ENCODE measurements around the gene RNPS1.
"Not testable (repeated sequence)": the region's sequence is repeated elsewhere in the genome, so short reads cannot be mapped to it uniquely, and the experiment has no call there.

Gene RNPS1

GRCh38 chr16:2270588-2271470, 2.9 kb upstream of the RNPS1 start:
- no peak overlapping the region for H3K4me3 ChIP-seq (ENCODE audit: severe bottlenecking)
- H3K4me1 ChIP-seq (ENCODE audit: insufficient read depth, poor library complexity, severe bottlenecking): peaks cover 6% of the 10 kb centered on the region
- ATAC-seq (ENCODE audit: low read depth): no peak
- H3K27me3 ChIP-seq (ENCODE audit: insufficient read depth, poor library complexity, severe bottlenecking): no peaks in the 10 kb centered on the region
- H3K36me3 ChIP-seq (ENCODE audit: low read depth): peaks cover 11% of the 10 kb centered on the region
- no peaks in the 10 kb centered on the region for H3K9me3 ChIP-seq (ENCODE audit: severe bottlenecking)
- no peak overlapping the region for H3K27ac ChIP-seq (ENCODE audit: poor library complexity, severe bottlenecking)
- no peak for TF ChIP-seq CTCF (IDR thresholded peaks at IDR 0.05; ENCODE audit: poor library complexity, severe bottlenecking)
- no peak for DNase-seq (ENCODE audit: low spot score)

GRCh38 chr16:2270070-2270462, 2.1 kb upstream of the RNPS1 start:
- TF ChIP-seq CTCF (IDR thresholded peaks at IDR 0.05; ENCODE audit: poor library complexity, severe bottlenecking): no peak
- Histone ChIP-seq H3K4me1 (ENCODE audit: insufficient read depth, poor library complexity, severe bottlenecking) (peaks cover 6% of the 10 kb centered on the region), H3K27ac (ENCODE audit: poor library complexity, severe bottlenecking) (no peak overlapping the region), H3K27me3 (ENCODE audit: insufficient read depth, poor library complexity, severe bottlenecking) (no peaks in the 10 kb centered on the region), H3K9me3 (ENCODE audit: severe bottlenecking) (no peaks in the 10 kb centered on the region), H3K36me3 (ENCODE audit: low read depth) (peaks cover 18% of the 10 kb centered on the region), H3K4me3 (ENCODE audit: severe bottlenecking) (no peak overlapping the region)
- no peak for ATAC-seq (ENCODE audit: low read depth)
- DNase-seq (ENCODE audit: low spot score): no peak

GRCh38 chr16:2267505-2267912, 417 bp downstream of the RNPS1 start:
- not testable (repeated sequence) for H3K4me1 ChIP-seq (ENCODE audit: insufficient read depth, poor library complexity, severe bottlenecking); DNase-seq (ENCODE audit: low spot score); H3K9me3 ChIP-seq (ENCODE audit: severe bottlenecking); H3K27me3 ChIP-seq (ENCODE audit: insufficient read depth, poor library complexity, severe bottlenecking)
- ATAC-seq (ENCODE audit: low read depth): peak; percentile 59
- peak overlapping the region; percentile 83 for H3K27ac ChIP-seq (ENCODE audit: poor library complexity, severe bottlenecking)
- peaks cover 44% of the 10 kb centered on the region for H3K36me3 ChIP-seq (ENCODE audit: low read depth)
- H3K4me3 ChIP-seq (ENCODE audit: severe bottlenecking): peak overlapping the region; percentile 63

DNA sequence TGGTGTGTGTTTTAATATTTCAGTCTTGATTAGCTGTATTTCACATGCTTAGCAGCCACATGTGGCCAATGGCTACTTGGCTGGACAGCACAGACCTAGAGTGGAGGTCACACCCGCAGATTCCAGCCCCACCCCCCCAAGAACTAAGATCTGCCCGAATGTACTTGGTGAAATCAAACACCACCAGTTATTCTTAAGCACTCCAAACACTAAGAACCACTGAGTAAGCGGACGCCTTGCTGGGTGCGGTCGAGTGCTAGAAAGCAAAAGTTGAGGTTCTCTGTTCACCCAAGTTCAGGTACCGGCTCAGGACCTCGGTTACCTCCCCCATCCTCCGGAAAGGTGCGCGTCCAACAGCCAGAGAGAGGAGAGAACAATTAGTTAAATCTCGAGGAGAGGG, 1.0 kb downstream of the RNPS1 start:
- H3K27me3 ChIP-seq (ENCODE audit: insufficient read depth, poor library complexity, severe bottlenecking); DNase-seq (ENCODE audit: low spot score); H3K9me3 ChIP-seq (ENCODE audit: severe bottlenecking); ATAC-seq (ENCODE audit: low read depth); H3K4me1 ChIP-seq (ENCODE audit: insufficient read depth, poor library complexity, severe bottlenecking): not testable (repeated sequence)
- H3K27ac ChIP-seq (ENCODE audit: poor library complexity, severe bottlenecking): peak overlapping the region; percentile 83
- H3K36me3 ChIP-seq (ENCODE audit: low read depth): peaks cover 50% of the 10 kb centered on the region
- peak overlapping the region; percentile 63 for H3K4me3 ChIP-seq (ENCODE audit: severe bottlenecking)

- H3K9me3 ChIP-seq (ENCODE audit: severe bottlenecking); H3K4me3 ChIP-seq (ENCODE audit: severe bottlenecking); H3K27me3 ChIP-seq (ENCODE audit: insufficient read depth, poor library complexity, severe bottlenecking); DNase-seq (ENCODE audit: low spot score); H3K4me1 ChIP-seq (ENCODE audit: insufficient read depth, poor library complexity, severe bottlenecking); ATAC-seq (ENCODE audit: low read depth); H3K27ac ChIP-seq (ENCODE audit: poor library complexity, severe bottlenecking): not testable (repeated sequence)
- peaks cover 89% of the 10 kb centered on the region for H3K36me3 ChIP-seq (ENCODE audit: low read depth)
Measured at GRCh38 chr16:2263026-2263425, 4.9 kb downstream of the RNPS1 start.

DNA sequence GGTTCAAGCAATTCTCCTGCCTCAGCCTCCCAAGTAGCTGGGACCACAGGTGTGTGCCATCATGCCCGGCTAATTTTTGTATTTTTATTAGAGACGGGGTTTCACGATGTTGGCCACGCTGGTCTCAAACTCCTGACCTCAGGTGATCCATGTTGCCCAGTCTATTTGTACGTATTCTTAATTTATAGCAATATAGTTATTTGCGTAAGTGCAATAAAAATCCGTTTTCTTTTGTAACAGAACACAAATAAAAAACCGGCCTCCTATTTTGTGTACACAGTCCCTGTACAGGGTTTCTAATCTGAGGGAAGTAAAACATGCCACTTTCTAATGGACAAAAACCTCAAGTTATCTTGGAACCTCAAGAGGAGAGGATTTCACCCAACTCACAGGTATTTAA, 7.7 kb downstream of the RNPS1 start:
- Histone ChIP-seq H3K9me3 (ENCODE audit: severe bottlenecking) (no peaks in the 10 kb centered on the region), H3K4me3 (ENCODE audit: severe bottlenecking) (no peak overlapping the region), H3K27me3 (ENCODE audit: insufficient read depth, poor library complexity, severe bottlenecking) (no peaks in the 10 kb centered on the region), H3K36me3 (ENCODE audit: low read depth) (peaks cover 100% of the 10 kb centered on the region), H3K27ac (ENCODE audit: poor library complexity, severe bottlenecking) (no peak overlapping the region), H3K4me1 (ENCODE audit: insufficient read depth, poor library complexity, severe bottlenecking) (no peaks in the 10 kb centered on the region)
- ATAC-seq (ENCODE audit: low read depth): no peak
- no peak for TF ChIP-seq CTCF (IDR thresholded peaks at IDR 0.05; ENCODE audit: poor library complexity, severe bottlenecking)
- DNase-seq (ENCODE audit: low spot score): no peak

- not testable (repeated sequence) for H3K4me3 ChIP-seq (ENCODE audit: severe bottlenecking); DNase-seq (ENCODE audit: low spot score); H3K9me3 ChIP-seq (ENCODE audit: severe bottlenecking); H3K27ac ChIP-seq (ENCODE audit: poor library complexity, severe bottlenecking); ATAC-seq (ENCODE audit: low read depth); H3K27me3 ChIP-seq (ENCODE audit: insufficient read depth, poor library complexity, severe bottlenecking); H3K4me1 ChIP-seq (ENCODE audit: insufficient read depth, poor library complexity, severe bottlenecking)
- peaks cover 99% of the 10 kb centered on the region for H3K36me3 ChIP-seq (ENCODE audit: low read depth)
Measured at GRCh38 chr16:2258530-2258929, 9.4 kb downstream of the RNPS1 start.

All from RWPE2 (cell line).